Inferior parietal cortex (tissue), 1 donor: ENCODE results near the gene PABPN1.
"Not testable (repeated sequence)": the region's sequence is repeated elsewhere in the genome, so short reads cannot be mapped to it uniquely, and the experiment has no call there.

Experiments
- DNase-seq: peaks from one replicate; pipeline ENCODE4 v3.0.0-alpha.2; 2016; ENCODE audit errors: extremely low spot score

PABPN1 gene, protein sequence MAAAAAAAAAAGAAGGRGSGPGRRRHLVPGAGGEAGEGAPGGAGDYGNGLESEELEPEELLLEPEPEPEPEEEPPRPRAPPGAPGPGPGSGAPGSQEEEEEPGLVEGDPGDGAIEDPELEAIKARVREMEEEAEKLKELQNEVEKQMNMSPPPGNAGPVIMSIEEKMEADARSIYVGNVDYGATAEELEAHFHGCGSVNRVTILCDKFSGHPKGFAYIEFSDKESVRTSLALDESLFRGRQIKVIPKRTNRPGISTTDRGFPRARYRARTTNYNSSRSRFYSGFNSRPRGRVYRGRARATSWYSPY

GRCh38 chr14:23320584-23321571, at the start of gene PABPN1:
Gene PABPN1 (plus strand): TSS chr14:23321457. CDS start chr14:23321470, 13 bp downstream.
- DNase-seq = peak; percentile 100

- no peak for DNase-seq
Measured at GRCh38 chr14:23275412-23275811, 45.8 kb upstream of the PABPN1 start.

GRCh38 chr14:23277189-23277588, 44.1 kb upstream of the PABPN1 start:
- no peak for DNase-seq

DNA sequence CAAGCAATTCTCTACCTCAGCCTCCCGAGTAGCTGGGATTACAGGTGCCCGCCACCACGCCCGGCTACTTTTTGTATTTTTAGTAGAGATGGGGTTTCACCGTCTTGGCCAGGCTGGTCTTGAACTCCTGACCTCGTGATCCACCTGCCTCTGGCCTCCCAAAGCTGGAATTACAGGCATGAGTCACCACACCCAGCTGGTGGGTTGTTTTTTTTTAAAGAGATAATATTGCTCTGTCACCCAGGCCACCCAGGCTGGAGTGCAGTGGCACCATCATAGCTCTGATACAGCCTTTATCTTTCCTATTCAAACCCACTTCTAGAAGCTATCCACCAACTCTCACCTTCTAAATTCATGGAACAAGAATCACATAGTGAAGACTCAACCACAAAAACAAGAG, 43.3 kb upstream of the PABPN1 start:
- not testable (repeated sequence) for DNase-seq

DNA sequence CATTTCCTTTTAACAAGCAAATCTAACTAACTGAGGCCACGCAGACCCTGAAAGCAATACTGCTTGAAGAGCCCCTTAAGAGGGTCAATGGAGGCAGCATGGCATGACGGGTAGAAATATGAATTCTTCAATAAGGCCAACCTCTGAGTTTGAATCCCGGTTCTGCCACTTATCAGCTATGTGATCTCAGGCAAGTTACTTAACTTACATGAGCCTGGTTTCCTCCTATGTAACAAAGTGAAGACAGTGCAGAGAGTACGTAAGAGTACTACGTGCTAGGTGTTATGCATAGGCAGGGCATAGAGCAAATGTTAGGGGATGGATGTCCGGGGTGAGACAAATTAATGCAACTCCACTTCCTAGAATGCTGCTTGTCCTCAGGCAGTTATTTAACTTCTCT, 40.0 kb upstream of the PABPN1 start:
- no peak for DNase-seq

DNA sequence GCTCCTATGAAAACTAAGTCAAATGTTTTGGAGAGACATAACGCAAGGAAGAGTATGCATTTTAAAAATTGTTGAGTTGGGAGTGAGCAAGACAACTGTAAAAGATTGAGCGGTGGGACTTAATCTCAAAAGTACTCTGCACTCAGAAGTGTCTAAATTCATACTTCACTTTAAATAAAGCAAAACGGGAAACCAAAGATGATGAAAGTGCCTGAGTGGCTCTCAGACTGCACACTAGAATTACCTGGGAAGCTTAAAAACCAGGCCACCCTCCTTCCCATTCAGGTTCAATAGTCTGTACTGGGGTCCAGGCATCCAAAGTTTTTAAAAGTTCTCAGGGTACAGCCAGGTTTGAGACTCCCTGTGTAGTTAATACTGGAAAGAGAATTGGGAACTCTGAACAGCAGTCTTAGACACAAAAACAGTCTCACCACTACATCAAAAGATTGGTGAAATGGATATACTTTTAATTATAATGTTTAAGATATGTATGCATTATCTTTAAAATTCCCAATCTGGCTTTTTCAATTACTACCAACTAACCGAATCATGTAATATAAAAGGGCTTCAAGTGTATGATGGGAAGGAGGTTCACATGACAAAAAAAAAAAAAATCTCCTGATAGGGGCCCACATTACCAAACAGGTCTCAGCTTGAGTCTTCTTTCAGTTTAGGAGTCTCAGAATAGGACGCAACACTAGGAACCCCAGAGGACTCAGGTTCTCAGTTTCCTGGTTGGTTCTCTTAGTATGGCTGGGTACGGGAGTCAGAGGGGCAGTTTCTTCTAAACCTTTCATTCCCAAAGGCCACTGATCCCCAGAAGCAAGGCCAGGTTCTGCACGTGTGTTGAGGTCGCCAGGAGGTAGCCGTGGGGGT, 36.4 kb upstream of the PABPN1 start:
- DNase-seq = peak; percentile 27

DNA sequence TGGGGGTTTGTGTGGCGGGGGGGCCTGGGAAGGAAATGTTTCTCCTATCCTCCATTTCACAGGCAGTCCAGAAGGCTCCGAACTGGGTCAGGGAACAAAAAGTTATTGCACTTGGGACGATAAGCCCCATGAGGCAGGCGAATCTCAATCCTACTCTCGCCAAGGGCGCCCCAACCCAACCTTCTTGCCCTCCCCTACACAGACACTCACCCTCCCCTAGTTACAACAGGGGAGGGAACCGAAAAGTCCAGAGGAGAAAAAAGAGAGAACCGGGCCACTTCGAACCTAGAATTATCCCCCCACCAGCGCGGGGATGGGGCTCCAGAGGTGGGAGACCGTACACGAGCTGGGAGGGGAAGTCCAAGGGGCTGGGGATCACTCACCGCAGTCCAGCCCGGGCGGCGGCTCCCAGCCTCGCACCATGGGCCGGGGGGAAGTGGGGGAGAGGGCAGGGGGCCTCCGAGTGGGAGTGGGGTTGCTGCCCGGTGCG, 35.7 kb upstream of the PABPN1 start:
- DNase-seq = peak; percentile 35

DNA sequence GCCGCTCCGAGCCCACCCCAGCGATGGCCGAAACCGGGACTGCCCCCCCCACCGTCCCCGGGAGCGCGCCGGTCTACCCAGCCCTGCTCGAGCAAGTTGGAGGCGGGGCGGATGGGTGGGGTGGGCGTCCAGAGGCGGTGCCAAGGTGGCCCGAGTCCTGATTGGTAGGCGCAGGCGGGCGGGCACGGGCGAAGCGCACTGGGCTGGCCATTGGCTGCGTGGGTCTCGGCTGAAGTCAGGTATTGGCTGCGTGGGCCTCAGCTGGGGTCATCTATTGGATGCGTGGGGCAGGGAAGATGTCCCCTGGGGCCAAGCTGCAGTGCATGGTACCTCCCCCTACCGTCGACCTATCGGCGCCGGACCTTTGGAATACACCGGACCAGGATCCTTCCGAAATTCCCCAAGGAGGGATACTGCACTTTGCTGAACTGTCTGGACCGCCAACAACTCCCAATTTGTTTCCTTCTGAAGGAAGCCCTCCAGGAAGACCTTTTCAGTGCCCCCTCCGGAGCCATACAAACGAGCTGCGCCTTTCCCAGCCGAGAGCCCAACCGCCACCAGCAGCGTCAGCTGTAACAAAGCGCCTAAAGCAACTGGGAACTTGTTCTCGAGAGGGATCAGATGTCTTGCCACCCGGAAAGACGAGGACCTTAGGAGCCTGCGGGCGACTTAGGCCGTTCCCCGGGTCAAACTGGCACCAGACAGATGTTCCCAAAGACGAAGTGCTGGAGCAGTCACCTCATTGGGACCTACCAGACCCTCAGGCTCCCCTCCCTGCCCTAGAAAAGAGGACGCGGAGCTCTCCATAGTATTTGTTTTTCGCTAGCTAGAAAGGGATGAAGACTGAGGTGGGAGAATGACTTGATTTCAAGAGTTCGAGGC, 35.0 kb upstream of the PABPN1 start, which contains the start of gene HOMEZ:
Gene HOMEZ (minus strand): TSS at position 113 of the 882 bp plus-strand sequence. CDS start 180 bp downstream, outside the sequence.
- peak; percentile 94 for DNase-seq

GRCh38 chr14:23286902-23287479, 34.3 kb upstream of the PABPN1 start:
- no peak for DNase-seq

GRCh38 chr14:23294734-23295561, 26.3 kb upstream of the PABPN1 start:
- peak; percentile 85 for DNase-seq

GRCh38 chr14:23296012-23296777, 25.1 kb upstream of the PABPN1 start:
- no peak for DNase-seq

DNA sequence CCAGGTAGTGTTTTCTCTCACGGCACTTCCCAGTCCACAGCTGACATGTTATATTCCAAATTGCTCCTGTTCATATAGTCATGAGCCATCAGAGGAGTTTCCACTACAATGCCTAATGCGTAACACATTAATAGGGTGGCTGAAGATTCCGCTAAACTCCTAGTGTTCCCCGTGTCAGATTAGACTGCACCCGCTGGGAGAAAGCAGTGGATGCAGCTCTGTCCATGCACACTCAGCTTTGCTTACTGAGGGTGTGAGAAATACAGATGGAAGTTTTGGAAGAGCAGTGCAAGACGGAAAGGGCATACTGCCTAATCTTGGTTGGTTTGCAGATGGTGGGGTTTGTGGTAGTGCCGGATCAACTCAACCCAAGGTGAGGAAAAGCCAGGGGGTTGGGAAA, 24.2 kb upstream of the PABPN1 start:
- no peak for DNase-seq

DNA sequence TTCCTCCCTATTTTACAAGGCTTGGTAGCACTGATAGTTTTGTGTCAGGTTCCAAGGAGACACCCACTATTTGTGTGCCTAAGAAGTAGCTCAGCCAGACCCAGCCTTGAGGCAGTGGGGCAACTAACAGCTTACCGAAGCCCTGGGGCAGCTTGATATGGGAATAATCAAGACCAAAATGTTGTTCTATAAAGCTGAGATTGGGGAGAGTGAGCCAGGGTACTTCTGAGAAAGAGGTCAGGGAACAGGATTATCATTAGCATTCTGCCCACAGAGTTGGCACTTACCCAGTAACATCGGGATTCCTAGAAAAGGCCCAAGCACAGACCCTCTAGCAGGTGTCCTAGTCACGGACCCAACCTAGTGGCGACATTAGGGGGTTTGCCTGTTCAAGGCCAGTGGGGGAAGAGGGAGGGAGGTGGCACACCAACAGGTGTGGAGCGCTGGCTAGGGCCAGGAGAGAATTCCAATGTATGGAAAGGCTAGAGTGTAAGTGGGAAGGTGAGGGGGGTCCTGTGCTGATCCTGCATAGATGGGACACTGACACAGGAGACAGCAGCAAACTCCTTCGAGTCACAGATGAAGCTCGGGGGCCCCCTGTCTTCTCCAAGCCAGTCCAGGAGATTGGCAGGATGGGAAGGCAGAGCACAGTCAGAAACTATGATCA, 23.5 kb upstream of the PABPN1 start:
- no peak for DNase-seq

DNA sequence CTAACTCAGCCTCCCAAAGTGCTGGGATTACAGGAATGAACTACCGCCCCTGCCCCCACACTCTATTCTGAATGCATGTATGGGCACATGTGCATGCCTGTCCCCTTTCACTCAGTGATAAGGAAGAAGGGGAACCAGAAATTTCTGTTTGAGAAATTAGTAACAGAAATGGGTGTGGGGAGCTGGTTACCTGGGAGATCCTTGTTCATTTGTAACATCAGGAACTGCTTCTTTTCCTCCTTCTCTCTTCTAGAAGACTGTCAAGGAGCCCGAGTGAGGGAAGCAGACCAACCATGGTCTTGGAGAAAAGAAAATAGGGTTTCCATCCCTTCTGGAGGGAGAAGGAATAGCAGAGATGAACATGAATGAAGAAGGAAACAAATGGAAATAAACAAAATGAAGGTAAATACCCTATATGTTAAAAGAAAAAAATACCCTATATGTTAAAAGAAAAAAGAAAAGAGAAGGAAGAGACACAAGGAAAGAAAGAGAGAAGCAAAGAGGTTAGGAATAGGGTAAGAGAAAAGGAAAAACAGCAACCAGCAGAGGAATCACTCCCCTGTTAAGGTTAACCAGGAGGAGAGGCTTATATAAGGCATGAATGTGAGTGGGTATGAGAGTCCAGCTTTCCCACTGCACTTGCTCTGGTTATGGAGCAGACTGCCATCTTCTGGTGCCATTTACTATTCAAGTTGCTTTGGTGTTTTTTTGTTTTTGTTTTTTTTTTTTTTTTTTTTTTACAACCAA, 21.9 kb upstream of the PABPN1 start:
- DNase-seq = peak; percentile 77

DNA sequence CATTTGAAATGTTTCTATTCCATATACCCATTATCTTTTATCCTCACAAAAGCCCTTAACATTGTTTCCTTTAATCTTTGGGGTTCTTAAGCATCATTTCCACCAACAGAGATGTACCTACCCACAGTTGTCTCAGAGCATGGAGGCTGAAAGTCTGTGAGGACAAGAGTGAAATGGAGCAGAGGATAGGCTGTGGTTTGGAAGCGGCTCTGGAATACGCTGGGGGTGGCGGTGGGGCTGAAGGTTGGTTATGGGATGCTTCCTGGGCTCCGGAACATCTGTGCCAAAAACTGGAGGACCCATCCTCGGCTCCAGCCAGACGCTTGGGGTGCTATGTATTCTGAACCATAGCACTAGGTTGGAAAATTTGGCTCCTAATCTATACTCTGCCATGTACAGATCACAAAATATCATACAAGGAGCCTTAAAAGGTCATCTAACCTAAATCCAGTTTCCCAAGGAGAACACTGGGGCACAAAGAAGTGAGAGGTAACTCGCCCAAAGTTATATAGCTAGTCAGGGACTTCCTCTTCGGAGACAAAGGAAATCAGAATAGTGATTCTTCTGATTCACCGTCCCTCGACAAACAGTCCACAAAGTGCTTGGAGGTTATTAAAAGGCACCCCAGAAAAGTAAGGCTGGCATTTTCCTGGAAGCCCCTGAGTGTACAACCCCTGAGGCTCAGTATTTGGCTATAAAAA, 21.1 kb upstream of the PABPN1 start:
- peak; percentile 29 for DNase-seq

- DNase-seq = peak; percentile 48
Measured at GRCh38 chr14:23300687-23301223, 20.5 kb upstream of the PABPN1 start.
